ENCODE measurements around the gene EIF4EBP3. TPM values are rescaled to one million over a fixed set of nuclear protein-coding genes. Genes with fewer than 3 reads are reported as not detected.
A peak's percentile ranks its signal among the peaks of the same experiment; 100 is the strongest.
"Not testable (repeated sequence)": the region's sequence is repeated elsewhere in the genome, so short reads cannot be mapped to it uniquely, and the experiment has no call there.

EIF4EBP3 gene
- total and polyA plus RNA-seq, 8 donors = 10.2 to 16.8 (median 12.4) TPM

DNA sequence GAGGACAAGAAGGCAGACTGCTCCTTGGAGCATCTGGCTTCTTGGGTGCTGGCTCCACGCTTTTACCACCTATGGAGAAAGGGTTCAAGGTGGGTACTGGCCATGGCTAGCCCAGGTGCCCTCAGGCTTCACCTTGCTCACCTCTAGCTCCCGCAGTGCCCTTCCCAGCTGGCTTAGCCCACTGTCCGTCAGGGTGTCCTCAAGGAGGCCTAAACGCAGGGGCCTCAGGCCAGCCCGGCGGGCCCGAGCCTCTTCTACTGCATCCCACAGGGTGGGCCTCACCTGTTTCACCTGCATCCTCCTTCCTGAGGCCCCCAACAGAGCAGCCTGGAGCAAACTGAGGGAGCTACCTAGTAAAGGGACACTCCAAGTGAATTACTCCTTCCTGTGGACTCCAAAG, 26.2 kb downstream of the EIF4EBP3 start:
- no peaks in the 10 kb centered on the region for H3K27me3 ChIP-seq
- TF ChIP-seq, protein P1, sequence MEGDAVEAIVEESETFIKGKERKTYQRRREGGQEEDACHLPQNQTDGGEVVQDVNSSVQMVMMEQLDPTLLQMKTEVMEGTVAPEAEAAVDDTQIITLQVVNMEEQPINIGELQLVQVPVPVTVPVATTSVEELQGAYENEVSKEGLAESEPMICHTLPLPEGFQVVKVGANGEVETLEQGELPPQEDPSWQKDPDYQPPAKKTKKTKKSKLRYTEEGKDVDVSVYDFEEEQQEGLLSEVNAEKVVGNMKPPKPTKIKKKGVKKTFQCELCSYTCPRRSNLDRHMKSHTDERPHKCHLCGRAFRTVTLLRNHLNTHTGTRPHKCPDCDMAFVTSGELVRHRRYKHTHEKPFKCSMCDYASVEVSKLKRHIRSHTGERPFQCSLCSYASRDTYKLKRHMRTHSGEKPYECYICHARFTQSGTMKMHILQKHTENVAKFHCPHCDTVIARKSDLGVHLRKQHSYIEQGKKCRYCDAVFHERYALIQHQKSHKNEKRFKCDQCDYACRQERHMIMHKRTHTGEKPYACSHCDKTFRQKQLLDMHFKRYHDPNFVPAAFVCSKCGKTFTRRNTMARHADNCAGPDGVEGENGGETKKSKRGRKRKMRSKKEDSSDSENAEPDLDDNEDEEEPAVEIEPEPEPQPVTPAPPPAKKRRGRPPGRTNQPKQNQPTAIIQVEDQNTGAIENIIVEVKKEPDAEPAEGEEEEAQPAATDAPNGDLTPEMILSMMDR (IDR thresholded peaks at IDR 0.05) = no peak
- H3K9me3 ChIP-seq = no peaks in the 10 kb centered on the region
- H3K36me3 ChIP-seq = peaks cover 0 to 10% of the 10 kb centered on the region in 2 donors
- intact Hi-C loops (cut with DNase I) = loop anchor here in 1 of 2 donors (10.0 kb wide), 1 partner anchor 61 kb away; the partner anchor contains the start of genes CD14 and TMCO6
- H3K4me1 ChIP-seq = peaks cover 8 to 52% of the 10 kb centered on the region in 2 donors
- DNase-seq = no peak
- no peak overlapping the region for H3K4me3 ChIP-seq
- ATAC-seq = no peak
- H3K27ac ChIP-seq = no peak overlapping the region

- H3K27ac ChIP-seq = no peak overlapping the region
- peaks cover 0 to 10% of the 10 kb centered on the region in 2 donors for H3K36me3 ChIP-seq
- no peaks in the 10 kb centered on the region for H3K9me3 ChIP-seq
- intact Hi-C loops (cut with DNase I) = loop anchor here in 1 of 2 donors (10.0 kb wide), 1 partner anchor 61 kb away; the partner anchor contains the start of genes CD14 and TMCO6
- no peaks in the 10 kb centered on the region for H3K27me3 ChIP-seq
- TF ChIP-seq, protein P1 (IDR thresholded peaks at IDR 0.05) = no peak
- DNase-seq (no peak), ATAC-seq (peak; percentile 66)
- no peak overlapping the region for H3K4me3 ChIP-seq
- peaks cover 4 to 47% of the 10 kb centered on the region in 2 donors for H3K4me1 ChIP-seq
Measured at GRCh38 chr5:140574165-140574564, 26.7 kb downstream of the EIF4EBP3 start.

DNA sequence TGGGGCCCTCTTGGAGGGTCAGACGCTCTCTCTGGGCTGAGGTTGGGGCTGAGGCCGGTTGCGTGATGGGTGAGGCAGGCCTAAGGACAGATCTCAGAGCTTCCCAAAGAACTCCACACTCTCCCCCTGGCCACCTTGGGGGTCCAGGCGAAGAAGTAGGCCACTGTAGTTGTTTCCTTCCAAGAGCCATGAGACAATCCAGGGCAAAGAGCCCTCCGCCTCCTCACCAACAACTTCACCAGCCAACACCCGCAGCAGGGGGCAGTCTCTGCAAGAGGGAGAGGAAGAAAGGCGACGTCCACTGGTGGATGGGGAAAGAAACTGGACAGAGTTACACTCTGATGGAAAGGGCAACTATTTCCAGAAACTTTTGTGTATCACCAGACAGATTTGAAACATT, 27.8 kb downstream of the EIF4EBP3 start:
- Histone ChIP-seq H3K27me3 (no peaks in the 10 kb centered on the region), H3K4me3 (no peak overlapping the region), H3K27ac (no peak overlapping the region), H3K36me3 (peaks cover 0 to 6% of the 10 kb centered on the region in 2 donors), H3K9me3 (no peaks in the 10 kb centered on the region), H3K4me1 (peaks cover 0 to 36% of the 10 kb centered on the region in 2 donors)
- TF ChIP-seq, protein P1 (IDR thresholded peaks at IDR 0.05) = peak; percentile 38 to 67
- intact Hi-C loops (cut with DNase I) = loop anchor here in 1 of 2 donors (10.0 kb wide), 1 partner anchor 59 kb away; the partner anchor contains the start of genes CD14 and TMCO6
- DNase-seq (peak in 1 of 4 donors; percentile 82), ATAC-seq (peak; percentile 85)

GRCh38 chr5:140576776-140577201, 29.3 kb downstream of the EIF4EBP3 start:
- H3K27me3 ChIP-seq = no peaks in the 10 kb centered on the region
- ATAC-seq (peak; percentile 31), DNase-seq (no peak)
- H3K4me3 ChIP-seq = no peak overlapping the region
- intact Hi-C loops (cut with DNase I) = loop anchor here in 1 of 2 donors (10.0 kb wide), 1 partner anchor 58 kb away; the partner anchor contains the start of genes CD14 and TMCO6
- peaks cover 0 to 5% of the 10 kb centered on the region in 2 donors for H3K36me3 ChIP-seq
- TF ChIP-seq, protein P1 (IDR thresholded peaks at IDR 0.05) = no peak
- no peaks in the 10 kb centered on the region for H3K9me3 ChIP-seq
- H3K27ac ChIP-seq = peak overlapping the region; percentile 62 to 77
- peaks cover 0 to 41% of the 10 kb centered on the region in 2 donors for H3K4me1 ChIP-seq

DNA sequence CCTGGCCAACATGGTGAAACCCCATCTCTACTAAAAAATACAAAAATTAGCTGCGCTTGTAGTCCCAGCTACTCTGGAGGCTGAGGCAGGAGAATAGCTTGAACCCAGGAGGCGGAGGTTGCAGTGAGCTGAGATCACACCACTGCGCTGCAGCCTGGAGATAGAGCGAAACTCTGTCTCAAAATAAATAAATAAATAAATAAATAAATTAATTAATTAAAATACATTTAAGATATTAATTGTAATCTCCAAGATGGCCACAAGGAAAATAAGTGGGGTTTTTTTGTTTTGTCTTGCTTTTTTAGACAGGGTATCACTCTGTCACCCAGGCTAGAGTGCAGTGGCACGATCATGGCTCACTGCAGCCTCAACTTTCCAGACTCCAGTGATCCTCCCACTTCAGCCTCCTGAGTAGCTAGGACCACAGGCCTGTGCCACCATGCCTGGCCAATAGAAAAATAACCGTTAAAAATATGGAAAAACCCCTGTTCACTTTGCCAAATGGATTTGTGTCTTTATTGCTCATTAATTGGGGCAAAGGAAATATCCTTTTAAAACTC, 31.8 kb downstream of the EIF4EBP3 start:
- H3K27me3 ChIP-seq, H3K27ac ChIP-seq, DNase-seq, H3K9me3 ChIP-seq, ATAC-seq, H3K4me3 ChIP-seq, H3K36me3 ChIP-seq: not testable (repeated sequence)
- peaks cover 0 to 36% of the 10 kb centered on the region in 2 donors for H3K4me1 ChIP-seq
- intact Hi-C loops (cut with DNase I) = loop anchor here in 1 of 2 donors (10.0 kb wide), 1 partner anchor 56 kb away; the partner anchor contains the start of genes CD14 and TMCO6

Data from left lung (tissue), 10 donors.